NCI-H146 treated with DMSO at 0.1 percent for 48 hours (cell line): ENCODE measurements around the gene HLA-DRB1.
"Not testable (repeated sequence)": the region's sequence is repeated elsewhere in the genome, so short reads cannot be mapped to it uniquely, and the experiment has no call there.

Experiments used
- DNase-seq: peaks from one replicate; lab custom pipeline; 2025; ENCODE audit not compliant: unreplicated experiment; lab: John Stamatoyannopoulos, UW

The HLA-DRB1 gene

DNA sequence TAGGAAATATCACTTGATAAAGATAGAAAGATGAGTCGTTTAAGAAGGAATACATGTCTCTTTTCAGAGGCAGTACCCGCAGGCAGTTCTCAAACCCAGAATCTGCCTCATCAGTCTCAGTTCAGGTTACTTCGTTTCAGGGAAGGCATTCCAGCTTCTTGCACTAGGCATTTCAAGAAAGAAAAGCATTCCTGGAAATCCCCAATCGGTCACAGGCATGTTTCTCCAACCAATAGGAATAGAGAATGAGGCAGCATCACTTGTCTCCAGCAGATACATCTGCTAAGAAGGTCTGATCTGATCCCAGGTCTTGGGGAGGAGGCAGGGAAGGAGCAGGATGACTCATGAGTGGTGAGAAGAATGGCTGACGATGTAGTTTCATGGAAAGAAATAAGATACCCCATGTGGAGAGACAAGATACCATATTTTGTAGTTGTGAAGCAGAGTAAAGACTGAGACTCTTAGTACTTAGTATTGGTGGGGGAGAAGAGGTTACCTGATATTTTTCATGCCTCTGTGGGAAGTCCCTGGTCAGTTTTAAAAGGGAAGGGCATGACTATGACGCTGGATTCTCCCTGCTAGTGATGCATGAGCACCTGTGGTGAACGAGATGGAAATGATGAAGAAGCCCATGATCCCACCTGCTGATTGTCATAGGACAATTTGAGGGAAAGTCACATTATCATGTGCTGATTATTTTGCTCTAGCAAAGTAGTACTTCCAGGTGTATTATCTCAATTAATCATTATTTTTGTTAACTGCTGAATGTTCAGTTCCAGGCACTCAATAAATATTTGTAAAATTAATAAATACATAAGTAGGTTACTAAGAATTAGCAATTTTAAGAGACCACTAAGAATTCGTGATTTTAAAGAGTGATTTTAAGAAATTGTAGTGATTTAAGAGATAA lies 20.3 kb upstream of the HLA-DRB1 start:
- no peak for DNase-seq

GRCh38 chr6:32609391-32609730 lies 19.7 kb upstream of the HLA-DRB1 start:
- no peak for DNase-seq

DNA sequence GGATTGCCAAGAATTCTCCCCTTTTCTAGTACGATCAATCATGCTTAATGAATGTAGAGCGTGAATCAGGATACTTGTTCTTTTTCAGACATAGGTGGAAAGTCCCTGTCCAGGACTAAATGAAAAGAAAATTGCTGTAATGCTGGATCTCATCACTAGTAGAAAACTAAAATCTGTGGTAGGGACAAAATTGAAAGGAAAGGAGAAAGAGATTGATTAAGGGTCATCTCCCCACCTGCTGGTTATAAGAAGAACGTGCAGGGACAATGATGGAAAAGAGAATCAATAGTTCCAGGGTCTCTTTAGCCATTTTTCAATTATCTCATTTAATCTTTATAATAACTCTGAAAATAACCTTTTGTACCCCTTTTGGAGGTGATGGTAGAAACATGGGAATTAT lies 18.7 kb upstream of the HLA-DRB1 start:
- no peak for DNase-seq

DNA sequence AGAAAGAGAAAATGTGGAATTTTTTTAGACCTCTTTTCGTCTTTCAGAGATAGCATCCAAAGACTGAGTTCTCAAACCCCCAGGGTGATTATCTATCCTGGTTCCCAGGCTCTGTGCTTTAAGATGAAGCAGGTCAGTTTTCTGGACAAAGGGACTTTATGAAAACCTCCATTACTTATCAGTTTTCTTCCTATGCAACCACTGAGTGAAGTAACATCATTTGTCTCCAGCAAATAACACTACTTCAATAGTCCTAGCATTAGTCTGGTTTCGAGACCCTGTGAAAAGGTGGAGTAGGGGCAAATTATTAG lies 18.3 kb upstream of the HLA-DRB1 start:
- DNase-seq, result no peak

- DNase-seq, result no peak
Measured at GRCh38 chr6:32607263-32607987, 17.8 kb upstream of the HLA-DRB1 start.

- no peak for DNase-seq
Measured at GRCh38 chr6:32604434-32604877, 14.8 kb upstream of the HLA-DRB1 start.

GRCh38 chr6:32603888-32604287 lies 14.2 kb upstream of the HLA-DRB1 start:
- DNase-seq, result no peak

DNA sequence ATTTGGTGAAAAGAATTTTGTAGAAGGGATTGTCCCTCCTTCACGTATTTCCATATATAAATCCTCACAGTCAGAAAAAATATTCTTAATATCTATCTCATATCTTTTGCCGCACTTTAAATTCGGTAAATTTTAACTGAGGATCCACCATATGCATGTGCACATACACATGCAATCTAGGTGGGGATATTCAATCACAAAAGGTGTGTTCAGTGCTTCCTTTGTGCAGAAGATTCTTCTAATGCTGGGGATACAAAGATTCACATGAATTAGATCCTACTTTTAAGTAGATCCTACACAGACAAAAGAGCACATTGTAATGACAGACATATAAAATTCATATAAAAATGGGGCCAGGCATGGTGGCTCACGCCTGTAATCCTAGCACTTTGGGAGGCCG lies 13.6 kb upstream of the HLA-DRB1 start:
- DNase-seq, result no peak

DNA sequence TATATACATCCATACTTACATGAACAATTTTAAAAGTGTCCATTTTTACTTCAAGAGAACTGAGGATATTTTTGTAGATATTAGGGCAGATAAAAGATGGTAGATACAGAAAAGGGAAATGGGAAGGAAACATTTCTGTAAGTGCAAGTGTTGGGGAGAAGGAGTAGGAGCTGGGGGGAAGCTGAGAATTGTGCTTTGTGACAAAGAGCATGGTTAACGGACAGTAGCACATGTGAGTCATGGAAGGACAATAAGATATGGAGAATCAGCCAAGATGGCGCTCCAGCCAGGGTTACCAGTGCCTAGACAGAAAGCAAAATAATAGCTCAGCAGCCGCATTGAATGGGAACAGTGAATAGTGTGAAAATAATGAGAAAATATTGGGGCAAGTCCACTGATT lies 12.7 kb upstream of the HLA-DRB1 start:
- DNase-seq, result no peak

GRCh38 chr6:32597024-32597423 lies 7.4 kb upstream of the HLA-DRB1 start:
- no peak for DNase-seq

DNA sequence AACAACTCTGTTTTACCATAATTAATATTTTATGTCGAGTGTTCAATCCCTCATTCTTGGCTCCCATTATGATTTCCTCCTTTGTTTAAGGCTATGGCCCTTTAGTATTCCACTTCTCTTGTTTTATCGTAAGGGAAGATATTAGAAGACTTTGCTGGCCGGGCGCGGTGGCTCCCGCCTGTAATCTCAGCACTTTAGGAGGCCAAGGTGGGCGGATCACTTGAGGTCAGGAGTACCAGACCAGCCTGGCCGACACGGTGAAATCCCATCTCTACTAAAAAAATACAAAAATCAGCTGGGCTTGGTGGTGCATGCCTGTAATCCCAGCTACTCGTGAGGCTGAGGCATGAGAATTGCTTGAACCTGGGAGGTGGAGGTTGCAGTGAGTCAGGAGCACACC lies 1.1 kb upstream of the HLA-DRB1 start:
- DNase-seq, result not testable (repeated sequence)

DNA sequence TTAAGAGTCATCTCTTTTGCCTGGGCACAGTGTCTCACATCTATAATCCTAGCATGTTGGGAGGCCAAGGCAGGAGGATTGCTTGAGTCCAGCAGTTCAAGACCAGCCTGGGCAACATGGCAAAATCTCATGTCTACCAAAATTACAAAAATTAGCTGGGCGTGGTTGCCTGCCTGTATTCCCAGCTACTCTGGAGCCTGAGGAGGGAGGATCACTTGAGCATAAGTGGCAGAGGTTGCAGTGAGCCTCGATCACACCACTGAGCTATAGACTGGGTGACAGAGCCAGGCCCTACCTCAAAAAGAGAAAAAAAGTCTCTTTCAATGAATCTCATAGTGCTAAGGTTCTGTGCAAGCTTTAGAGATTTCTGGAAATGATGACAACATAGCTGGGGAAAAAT lies 1.5 kb downstream of the HLA-DRB1 start:
- DNase-seq, result no peak

DNA sequence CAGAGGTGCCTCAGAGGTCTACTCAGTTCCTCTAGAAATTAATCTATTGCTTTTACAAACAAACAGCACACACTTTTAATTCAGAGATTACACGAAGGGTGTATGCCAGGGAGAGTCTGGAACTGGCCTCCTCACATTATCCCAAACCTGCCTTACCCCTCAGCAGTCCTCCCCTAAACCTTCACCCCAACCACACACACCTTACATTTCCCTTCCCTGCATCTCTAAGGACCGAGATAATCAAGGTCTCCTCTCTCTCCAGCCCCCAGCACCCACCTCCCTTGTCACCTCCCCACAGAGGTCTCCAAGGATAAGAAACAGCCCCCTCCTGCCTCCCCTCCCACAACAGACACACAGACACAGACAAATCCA lies 6.1 kb downstream of the HLA-DRB1 start:
- no peak for DNase-seq

GRCh38 chr6:32581315-32582095 lies 8.1 kb downstream of the HLA-DRB1 start:
- DNase-seq, result no peak

DNA sequence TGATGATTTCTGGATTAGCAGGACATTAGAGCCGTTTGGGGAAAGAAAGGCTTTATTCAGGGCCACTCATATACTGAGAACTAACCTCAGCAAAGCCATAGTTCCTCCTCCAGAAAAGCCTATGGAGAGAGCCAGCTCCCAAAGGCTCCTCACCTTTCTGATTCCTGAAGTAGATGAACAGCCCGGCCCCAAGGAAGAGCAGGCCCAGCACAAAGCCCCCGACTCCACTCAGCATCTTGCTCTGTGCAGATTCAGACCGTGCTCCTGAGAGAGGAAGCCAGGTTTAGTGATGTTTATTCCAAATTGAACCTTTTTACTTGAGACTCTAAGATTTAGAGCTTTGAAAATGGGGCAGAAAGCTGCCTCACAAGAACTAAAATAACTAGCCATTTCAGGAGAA lies 9.1 kb downstream of the HLA-DRB1 start:
- no peak for DNase-seq

DNA sequence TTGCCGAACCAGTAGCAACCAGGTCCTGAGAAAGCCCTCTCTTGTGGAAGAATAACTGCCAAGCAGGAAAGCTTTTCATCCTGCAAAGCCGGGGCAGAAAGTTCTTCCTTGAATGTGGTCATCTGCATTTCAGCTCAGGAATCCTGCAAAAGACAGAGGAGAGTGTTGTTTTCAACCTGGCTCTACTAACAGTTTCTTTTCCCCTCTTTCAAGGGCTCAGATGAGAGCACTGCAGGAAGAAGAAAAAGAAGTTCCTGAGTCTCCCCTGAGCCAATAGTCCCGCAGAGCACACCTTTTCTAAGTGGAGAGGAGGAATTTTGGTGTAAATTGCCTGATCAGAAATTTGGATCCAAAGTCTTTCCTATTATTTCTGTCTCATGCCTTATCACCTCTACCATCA lies 10.7 kb downstream of the HLA-DRB1 start:
- no peak for DNase-seq

- not testable (repeated sequence) for DNase-seq
Measured at GRCh38 chr6:32577493-32577892, 12.2 kb downstream of the HLA-DRB1 start.

DNA sequence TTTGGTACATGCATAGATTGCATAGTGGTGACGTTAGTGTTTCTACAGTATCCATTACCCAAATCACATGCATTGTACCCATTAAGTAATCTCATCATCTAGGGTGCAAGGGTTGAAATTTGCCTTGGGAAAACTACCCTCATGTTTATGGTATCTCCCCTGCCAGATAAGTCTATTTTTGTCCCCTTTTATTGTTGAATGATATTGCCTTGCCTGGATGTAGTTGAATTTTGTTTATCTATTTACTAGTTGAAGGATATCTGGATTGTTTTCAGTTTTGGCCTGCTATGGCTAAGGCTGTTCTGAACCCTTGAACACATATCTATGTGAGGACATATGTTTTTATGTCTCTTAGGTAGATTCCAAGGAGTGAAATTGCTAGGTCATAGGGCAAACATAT lies 13.4 kb downstream of the HLA-DRB1 start:
- DNase-seq, result no peak

DNA sequence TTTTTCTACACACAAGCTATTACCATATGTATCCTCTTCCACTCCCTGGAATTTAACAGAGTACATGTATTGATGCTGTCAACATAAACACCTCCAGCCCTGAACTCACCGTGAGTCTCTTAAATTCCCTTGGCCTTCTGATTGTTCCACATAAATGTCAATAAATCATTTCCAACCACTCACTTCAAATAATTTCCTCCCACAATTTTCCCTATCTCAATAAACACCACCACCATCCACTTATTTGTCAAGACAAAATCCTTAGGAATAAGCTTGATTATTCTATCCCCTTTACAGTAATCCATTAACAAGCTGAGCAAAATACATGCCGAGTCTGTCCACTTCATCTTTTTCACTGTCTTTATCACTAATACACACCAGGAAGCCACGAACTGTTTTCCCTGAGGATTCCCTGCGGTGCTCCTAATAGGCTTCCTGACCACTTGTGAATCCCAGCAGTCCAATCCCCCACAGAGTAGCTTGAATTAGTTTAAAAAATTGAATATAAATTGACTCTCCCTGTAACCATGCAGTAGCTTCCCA lies 19.2 kb downstream of the HLA-DRB1 start:
- no peak for DNase-seq

DNA sequence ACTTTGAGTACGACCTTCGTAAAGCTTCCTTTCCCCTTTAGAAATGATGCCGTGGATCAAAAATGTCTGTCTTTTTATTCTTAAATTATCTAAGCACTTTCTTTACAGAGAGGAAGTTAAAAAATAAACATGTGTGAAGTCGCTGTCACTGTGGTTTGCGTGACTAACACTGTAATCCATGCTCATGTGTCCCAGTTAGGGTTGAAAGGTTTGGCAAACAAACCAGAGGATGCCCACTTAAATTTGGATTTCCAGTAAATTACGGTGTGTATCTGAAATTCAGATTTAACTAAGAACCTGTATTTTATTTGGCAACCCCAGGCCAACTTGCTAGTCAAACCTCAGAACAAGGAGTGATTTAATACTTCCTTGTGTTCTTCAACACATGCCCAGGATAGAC lies 21.1 kb downstream of the HLA-DRB1 start:
- DNase-seq, result no peak

DNA sequence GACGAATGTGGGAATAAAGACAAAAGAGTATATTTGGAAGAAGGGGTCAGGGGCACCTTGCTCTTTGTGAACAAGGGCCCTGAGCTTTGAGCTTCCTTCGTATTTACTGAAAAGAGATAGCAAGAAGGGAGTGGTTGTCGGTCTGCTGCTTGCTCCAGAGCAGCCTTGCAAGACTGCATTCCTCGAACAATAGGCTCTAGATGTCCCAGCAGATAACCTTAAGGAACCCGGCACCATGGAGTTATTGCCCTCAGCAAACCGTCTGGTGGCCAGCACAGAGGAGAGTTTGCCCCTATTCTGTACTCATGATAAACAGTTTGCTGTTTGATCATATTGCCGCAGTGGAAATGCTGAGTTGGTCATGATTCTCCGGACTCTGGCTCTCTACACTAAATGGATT lies 22.7 kb downstream of the HLA-DRB1 start:
- DNase-seq, result no peak

DNA sequence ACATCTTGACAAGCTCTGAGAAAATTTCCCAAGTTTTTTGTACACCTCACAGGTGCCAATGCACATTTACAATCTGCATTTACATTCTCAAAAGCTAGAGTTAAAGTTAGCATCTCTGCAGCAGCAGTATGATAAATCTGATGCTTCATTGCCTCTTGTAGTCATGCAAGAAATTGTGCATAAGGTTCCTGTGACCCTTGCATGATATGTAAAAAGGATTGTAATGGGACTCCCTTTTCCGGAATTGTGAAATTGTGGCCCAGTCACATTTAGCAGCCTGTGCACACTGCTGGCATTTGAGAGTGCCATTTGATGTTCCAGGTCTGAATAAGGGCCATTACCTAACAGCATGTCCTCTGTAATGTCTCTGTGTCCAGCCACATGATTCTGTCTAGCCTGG lies 24.1 kb downstream of the HLA-DRB1 start:
- DNase-seq, result no peak
